ENCODE data around the gene MECP2. TPM values are rescaled to one million over a fixed set of nuclear protein-coding genes. Genes with fewer than 3 reads are reported as not detected.
A peak's percentile ranks its signal among the peaks of the same experiment; 100 is the strongest.

The MECP2 gene
- total RNA-seq, 2 experiments from 2014 or later, result 50.9 to 53.1 TPM

GRCh38 chrX:153973127-153974002, 124.2 kb downstream of the MECP2 start:
- Mint-ChIP-seq H3K4me1 (peaks cover 14% of the 10 kb centered on the region), H3K27me3 (no peaks in the 10 kb centered on the region), H3K36me3 (peaks cover 21% of the 10 kb centered on the region), H3K27ac (peak overlapping the region; percentile 98), H3K4me3 (peak overlapping the region; percentile 85), H3K9me3 (no peaks in the 10 kb centered on the region)
- no peak for DNase-seq

GRCh38 chrX:153972368-153973126, 125.0 kb downstream of the MECP2 start, which contains the start of gene TMEM187:
TMEM187 (plus strand) TSS chrX:153972754; CDS start chrX:153982063, 9,309 bp downstream.
- Mint-ChIP-seq H3K27me3 (no peaks in the 10 kb centered on the region), H3K4me1 (peaks cover 22% of the 10 kb centered on the region), H3K27ac (peak within 1 kb of the TSS; percentile 100), H3K9me3 (no peaks in the 10 kb centered on the region), H3K36me3 (peaks cover 29% of the 10 kb centered on the region), H3K4me3 (peak within 1 kb of the TSS; percentile 100)
- peak; percentile 90 for DNase-seq

Other genes starting within 250 kb of the MECP2 start
- under 1 TPM; 0.16 to 0.29 TPM for gene L1CAM, start 211.5 kb downstream of the MECP2 start, total RNA-seq
- not detected for gene AVPR2, start 193.0 kb downstream of the MECP2 start, total RNA-seq
- 100 to 1,000 TPM; 112 to 123 TPM for gene ARHGAP4, start 171.5 kb downstream of the MECP2 start, total RNA-seq
- gene NAA10, start 162.7 kb downstream of the MECP2 start, total RNA-seq, result 100 to 1,000 TPM; 150 to 153 TPM
- gene RENBP, start 153.1 kb downstream of the MECP2 start, total RNA-seq, result 10 to 100 TPM; 15.2 to 15.7 TPM
- gene HCFC1, start 125.9 kb downstream of the MECP2 start, total RNA-seq, result 100 to 1,000 TPM; 140 to 142 TPM
- 1 to 10 TPM; 3.4 to 6.2 TPM for gene TMEM187, start 125.0 kb downstream of the MECP2 start, total RNA-seq
- 100 to 1,000 TPM; 155 to 159 TPM for gene IRAK1, start 77.8 kb downstream of the MECP2 start, total RNA-seq
- gene OPN1LW, start 46.5 kb upstream of the MECP2 start, total RNA-seq, result not detected
- gene OPN1MW, start 84.9 kb upstream of the MECP2 start, total RNA-seq, result not detected
- gene OPN1MW2, start 122.0 kb upstream of the MECP2 start, total RNA-seq, result not detected
- not detected for gene OPN1MW3, start 159.9 kb upstream of the MECP2 start, total RNA-seq
- gene TEX28, start 197.4 kb upstream of the MECP2 start, total RNA-seq, result not detected
- 1 to 10 TPM in 1 of 2 experiments, under 1 TPM in 1; 0.72 to 1.1 TPM for gene TKTL1, start 198.1 kb upstream of the MECP2 start, total RNA-seq

Measured in activated naive CD8-positive, alpha-beta T cell treated with anti-CD3 and anti-CD28 coated beads for 36 hours (primary cell).